HG02943 (cell line): ENCODE measurements around the gene KRT4.

ENCODE experiments used
- ATAC-seq: cut with Tn5 transposase; IDR thresholded peaks from one replicate; pipeline ENCODE4 v1.9.1; 2021; ENCODE audit warnings: mild to moderate bottlenecking, low read depth, moderate library complexity; ENCODE audit not compliant: unreplicated experiment

KRT4 gene

GRCh38 chr12:52837413-52837741, 23.5 kb upstream of the KRT4 start:
- ATAC-seq = no peak

GRCh38 chr12:52836491-52837412, 22.8 kb upstream of the KRT4 start:
- ATAC-seq = no peak

- no peak for ATAC-seq
Measured at GRCh38 chr12:52836042-52836466, 22.1 kb upstream of the KRT4 start.

GRCh38 chr12:52835271-52836041, 21.5 kb upstream of the KRT4 start:
- ATAC-seq = no peak

- ATAC-seq = no peak
Measured at GRCh38 chr12:52834727-52835001, 20.7 kb upstream of the KRT4 start.

GRCh38 chr12:52833922-52834726, 20.2 kb upstream of the KRT4 start, which contains the start of gene KRT79:
Gene KRT79 (minus strand): TSS chr12:52834311. CDS start chr12:52834260, 51 bp downstream.
- no peak for ATAC-seq

DNA sequence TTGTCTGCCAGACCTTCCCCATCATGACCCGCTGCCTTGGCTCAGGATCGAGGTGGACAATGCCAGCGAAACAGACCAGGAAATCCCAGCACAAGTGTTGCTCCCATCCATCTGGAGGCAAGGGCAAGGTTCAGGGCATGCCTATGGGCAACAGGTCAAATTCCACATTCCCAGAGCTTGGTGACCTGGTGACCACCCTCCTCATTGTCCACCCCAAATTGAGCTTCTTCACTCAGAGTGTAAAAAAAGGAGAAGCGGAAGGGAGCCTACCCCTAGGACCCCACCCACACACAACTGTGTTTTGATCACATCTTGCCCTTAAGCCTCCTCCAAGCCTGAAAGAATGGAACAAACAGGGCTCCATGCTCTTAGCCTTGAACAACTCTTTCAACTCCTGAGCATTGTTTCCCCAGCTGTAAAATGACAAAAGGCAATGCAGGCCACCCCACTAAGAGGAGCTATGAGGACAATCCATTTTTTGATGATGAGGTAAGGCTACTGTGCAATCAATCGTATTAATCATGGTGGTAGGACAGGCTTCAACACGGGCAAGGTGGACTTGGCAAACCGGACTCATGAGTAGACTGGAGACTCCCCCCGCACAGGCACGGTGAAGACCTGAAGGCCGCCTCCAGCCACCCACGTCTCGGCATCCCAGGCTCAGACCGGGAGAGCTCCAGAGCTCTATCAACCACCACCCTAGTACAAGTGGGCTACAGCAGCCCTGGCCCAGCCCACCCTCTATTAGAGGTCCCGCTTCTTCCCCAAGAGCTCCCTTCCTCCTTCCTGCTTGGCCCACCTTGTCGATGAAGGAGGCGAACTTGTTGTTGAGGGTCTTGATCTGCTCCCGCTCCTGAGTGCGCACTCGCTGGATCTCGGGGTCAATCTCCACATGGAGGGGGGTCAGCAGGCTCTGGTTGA, 19.3 kb upstream of the KRT4 start:
- ATAC-seq = no peak

- ATAC-seq = no peak
Measured at GRCh38 chr12:52832451-52832850, 18.5 kb upstream of the KRT4 start.

DNA sequence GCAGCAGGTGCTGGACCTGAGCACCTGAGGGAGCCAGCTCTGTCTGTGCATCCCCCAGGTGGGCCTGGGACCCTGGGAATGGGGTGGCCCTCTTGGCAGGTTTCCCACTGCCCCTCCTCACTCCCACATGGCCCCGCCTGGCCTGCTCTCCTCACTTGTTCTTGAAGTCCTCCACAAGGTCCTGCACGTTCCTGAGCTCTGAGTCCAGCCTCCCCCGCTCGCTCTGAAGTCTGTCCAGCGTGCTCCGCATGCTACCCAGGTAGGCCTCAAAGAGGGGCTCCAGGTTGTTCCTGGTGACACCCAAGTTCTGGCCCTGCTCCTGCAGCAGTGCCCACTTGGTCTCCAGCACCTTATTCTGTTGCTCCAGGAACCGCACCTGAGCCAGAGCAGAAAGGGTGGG, 17.3 kb upstream of the KRT4 start:
- ATAC-seq = no peak

GRCh38 chr12:52829986-52830770, 16.3 kb upstream of the KRT4 start:
- no peak for ATAC-seq

DNA sequence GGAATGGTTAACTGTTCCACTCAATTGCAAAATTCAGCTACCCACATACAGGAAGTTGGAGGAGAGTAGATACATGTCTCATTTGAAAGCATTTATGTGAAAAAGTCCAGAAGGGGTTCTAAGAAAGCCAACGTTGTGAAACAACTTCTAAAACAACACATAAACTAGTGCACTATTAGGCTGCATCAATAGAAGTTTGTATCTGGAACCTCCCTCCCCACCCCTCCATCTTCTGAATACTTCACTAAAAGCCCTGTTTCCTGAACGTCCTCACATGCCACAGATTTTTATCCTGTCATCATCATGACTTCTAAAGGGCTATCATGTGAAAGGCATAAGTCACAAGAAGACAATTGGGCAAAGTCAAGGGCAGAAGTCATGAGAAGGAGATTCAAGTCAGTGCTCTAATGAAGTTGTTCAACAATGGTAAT, 14.7 kb upstream of the KRT4 start:
- no peak for ATAC-seq

DNA sequence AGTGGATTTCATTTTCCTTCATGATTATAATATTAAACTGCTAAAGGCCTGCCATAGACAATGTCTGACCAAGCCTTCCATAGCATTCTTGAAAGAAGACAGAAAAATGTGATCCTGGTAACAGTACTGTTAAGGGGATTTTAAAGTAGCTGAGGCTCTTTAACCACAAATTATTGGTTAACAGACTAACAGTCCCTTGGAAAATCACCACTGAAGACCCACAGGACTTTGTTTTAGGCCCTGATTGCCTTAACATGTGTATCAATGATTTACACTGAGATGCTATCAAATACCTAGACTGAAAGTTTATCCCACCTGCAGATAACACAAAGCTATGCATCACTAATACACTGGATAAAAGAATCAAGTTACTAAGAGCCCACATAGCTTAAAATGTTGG, 14.2 kb upstream of the KRT4 start:
- no peak for ATAC-seq

GRCh38 chr12:52827499-52828090, 13.7 kb upstream of the KRT4 start:
- ATAC-seq = no peak

GRCh38 chr12:52826611-52827498, 12.9 kb upstream of the KRT4 start:
- ATAC-seq = no peak

DNA sequence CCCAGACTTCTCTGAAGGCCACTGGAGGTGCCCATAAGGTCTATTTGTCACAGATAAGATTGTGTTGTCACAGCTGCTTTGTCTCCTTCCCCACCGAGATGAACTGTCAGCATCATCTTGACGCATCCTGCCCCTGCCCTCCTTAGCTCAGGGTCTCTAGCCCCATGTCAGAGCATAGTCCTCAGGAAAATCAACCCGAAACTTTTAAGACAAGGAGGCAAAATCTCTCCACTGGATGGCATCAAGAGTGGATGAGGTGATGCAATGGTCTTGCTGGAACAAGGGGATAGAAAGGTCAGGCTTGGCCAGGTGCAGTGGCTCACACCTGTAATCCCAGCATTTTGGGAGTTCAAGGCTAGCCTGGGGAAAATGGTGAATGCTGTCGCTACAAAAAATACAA, 12.0 kb upstream of the KRT4 start:
- ATAC-seq = no peak

DNA sequence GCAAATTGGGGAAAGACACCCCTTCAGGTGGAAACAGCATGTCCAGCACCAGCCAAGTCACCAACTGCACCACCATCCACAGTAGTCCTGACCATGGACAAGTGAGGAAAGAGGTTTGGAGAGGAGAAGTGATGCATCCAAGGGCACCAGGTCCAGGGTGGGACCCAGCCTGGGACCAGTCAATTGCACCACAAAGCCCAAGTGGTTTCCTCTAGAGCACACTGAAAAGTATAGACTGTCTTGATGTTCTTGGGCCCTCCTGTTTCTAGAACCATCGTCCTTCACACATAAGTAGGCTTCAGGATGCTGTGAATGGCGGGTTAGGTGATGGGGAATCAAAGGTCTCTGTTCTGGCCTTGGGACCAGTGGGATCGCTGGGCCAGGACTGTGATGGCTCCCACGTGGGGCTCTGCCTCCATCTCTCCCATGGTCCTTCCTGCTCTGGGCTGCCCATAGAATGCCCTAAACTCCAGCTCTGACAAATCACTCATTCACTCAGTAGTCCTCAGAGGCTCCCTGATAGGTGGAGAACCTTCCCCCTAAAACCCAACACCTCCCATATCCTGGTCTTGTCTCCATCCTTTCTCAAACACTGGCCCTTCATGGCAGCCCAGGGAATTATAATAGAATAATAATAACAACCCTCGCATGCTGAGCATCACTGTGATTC, 11.0 kb upstream of the KRT4 start:
- no peak for ATAC-seq

- ATAC-seq = no peak
Measured at GRCh38 chr12:52823761-52824450, 10.0 kb upstream of the KRT4 start.
